CD4-positive, alpha-beta T cell treated with Interleukin-2 at 100 ng/mL for 4 hours (primary cell): ENCODE measurements around the gene MUC2.

Source experiments
- DNase-seq: peaks from one replicate; pipeline ENCODE4 v3.0.0-alpha.2; 2020; ENCODE audit warnings: low spot score

MUC2 gene

GRCh38 chr11:1121813-1122663 is 47.4 kb downstream of the MUC2 start:
- no peak for DNase-seq

- no peak for DNase-seq
Observed at GRCh38 chr11:1122664-1123002, 48.0 kb downstream of the MUC2 start.

GRCh38 chr11:1123970-1124369 is 49.3 kb downstream of the MUC2 start:
- no peak for DNase-seq
